HG02798 (cell line): ENCODE results near the gene VCL.

Experiments
- ATAC-seq: cut with Tn5 transposase; IDR thresholded peaks from one replicate; pipeline ENCODE4 v1.9.1; 2021; ENCODE audit warnings: mild to moderate bottlenecking; ENCODE audit not compliant: unreplicated experiment, poor library complexity

VCL gene

GRCh38 chr10:74096777-74097176 is 98.9 kb downstream of the VCL start:
- ATAC-seq = peak; percentile 72

GRCh38 chr10:74097776-74098175 is 99.9 kb downstream of the VCL start:
- no peak for ATAC-seq

GRCh38 chr10:74099420-74099819 is 101.5 kb downstream of the VCL start:
- no peak for ATAC-seq

GRCh38 chr10:74099836-74100235 is 101.9 kb downstream of the VCL start:
- no peak for ATAC-seq

- no peak for ATAC-seq
These were observed 105.8 kb downstream of the VCL start for GRCh38 chr10:74103560-74104258.

- ATAC-seq = no peak
These were observed 106.6 kb downstream of the VCL start for GRCh38 chr10:74104480-74104879.

GRCh38 chr10:74104996-74105395 is 107.1 kb downstream of the VCL start:
- no peak for ATAC-seq

GRCh38 chr10:74107391-74107790 is 109.5 kb downstream of the VCL start:
- ATAC-seq = no peak

GRCh38 chr10:74109452-74109851 is 111.5 kb downstream of the VCL start:
- ATAC-seq = no peak

- no peak for ATAC-seq
These were observed 112.2 kb downstream of the VCL start for GRCh38 chr10:74110120-74110519.

- no peak for ATAC-seq
These were observed 113.9 kb downstream of the VCL start for GRCh38 chr10:74111799-74112198.

GRCh38 chr10:74113546-74113945 is 115.6 kb downstream of the VCL start:
- ATAC-seq = no peak

- no peak for ATAC-seq
These were observed 116.1 kb downstream of the VCL start for GRCh38 chr10:74114041-74114448.

- ATAC-seq = no peak
These were observed 119.8 kb downstream of the VCL start for GRCh38 chr10:74117738-74118137.

GRCh38 chr10:74118804-74119203 is 120.9 kb downstream of the VCL start:
- ATAC-seq = no peak

GRCh38 chr10:74120911-74121310 is 123.0 kb downstream of the VCL start:
- no peak for ATAC-seq

GRCh38 chr10:74121368-74121767 is 123.5 kb downstream of the VCL start:
- ATAC-seq = no peak

GRCh38 chr10:74122060-74122459 is 124.1 kb downstream of the VCL start:
- ATAC-seq = no peak

- ATAC-seq = no peak
These were observed 125.2 kb downstream of the VCL start for GRCh38 chr10:74123081-74123480.

GRCh38 chr10:74133923-74134820 is 136.3 kb downstream of the VCL start:
- no peak for ATAC-seq

GRCh38 chr10:74135452-74135851 is 137.5 kb downstream of the VCL start:
- ATAC-seq = no peak

GRCh38 chr10:74137992-74138391 is 140.1 kb downstream of the VCL start:
- no peak for ATAC-seq
